EL (cell line): ENCODE measurements around the gene MED15.

Experiments
- DNase-seq: peaks from one replicate; pipeline ENCODE4 v3.0.0-alpha.2; 2016

MED15 gene

DNA sequence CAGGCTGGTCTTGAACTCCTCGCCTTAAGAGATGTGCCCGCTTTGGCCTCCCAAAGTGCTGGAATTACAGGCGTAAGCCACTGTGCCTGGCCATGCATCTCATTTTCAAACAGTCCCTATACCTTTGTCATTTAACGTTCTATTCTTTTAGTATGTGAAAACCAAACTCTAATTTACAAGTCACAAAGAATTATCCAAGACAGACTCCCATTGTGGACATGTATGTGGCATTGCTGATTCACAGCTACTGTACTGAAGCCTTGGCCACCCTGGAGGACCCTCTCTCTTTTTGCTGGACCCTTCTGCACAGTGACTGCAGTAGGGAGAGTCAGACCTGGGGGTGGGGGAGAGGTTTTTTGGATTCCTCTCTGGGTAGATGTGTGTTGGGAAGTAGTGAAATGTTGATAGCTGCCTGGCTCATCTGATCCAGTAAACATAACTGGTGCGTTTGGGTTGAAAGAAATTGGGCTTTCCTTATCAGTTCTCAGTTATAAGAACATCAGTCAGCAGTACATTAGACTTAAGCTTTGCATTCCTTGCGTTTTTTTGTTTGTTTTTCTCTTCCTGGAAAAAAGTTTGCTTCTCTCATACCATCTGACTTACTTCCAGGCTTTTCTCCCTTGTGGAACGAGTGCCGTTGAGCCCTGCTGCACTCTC lies 65.9 kb downstream of the MED15 start:
- DNase-seq, result no peak

GRCh38 chr22:20573833-20574615 lies 66.6 kb downstream of the MED15 start:
- DNase-seq, result no peak

DNA sequence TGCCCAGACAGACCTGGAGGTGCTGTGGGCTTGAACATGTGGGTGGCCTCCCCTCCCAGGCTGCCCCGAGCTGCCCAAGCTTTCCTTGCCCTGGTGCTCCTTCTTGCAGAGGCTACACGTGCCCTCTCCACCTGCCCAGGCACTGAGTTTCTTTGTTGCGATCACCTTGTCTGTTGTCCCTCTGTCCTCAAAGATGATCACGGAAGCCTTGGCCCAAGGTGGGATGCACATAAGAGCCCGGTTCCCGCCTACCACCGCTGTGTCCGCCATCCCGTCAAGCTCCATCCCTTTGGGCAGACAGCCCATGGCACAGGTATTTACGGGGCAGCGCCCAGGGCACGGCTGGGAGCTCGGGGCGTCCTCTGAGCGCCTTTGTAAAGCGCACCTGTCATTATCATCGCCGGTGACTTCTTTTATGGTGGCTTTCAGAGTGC lies 67.5 kb downstream of the MED15 start:
- no peak for DNase-seq

DNA sequence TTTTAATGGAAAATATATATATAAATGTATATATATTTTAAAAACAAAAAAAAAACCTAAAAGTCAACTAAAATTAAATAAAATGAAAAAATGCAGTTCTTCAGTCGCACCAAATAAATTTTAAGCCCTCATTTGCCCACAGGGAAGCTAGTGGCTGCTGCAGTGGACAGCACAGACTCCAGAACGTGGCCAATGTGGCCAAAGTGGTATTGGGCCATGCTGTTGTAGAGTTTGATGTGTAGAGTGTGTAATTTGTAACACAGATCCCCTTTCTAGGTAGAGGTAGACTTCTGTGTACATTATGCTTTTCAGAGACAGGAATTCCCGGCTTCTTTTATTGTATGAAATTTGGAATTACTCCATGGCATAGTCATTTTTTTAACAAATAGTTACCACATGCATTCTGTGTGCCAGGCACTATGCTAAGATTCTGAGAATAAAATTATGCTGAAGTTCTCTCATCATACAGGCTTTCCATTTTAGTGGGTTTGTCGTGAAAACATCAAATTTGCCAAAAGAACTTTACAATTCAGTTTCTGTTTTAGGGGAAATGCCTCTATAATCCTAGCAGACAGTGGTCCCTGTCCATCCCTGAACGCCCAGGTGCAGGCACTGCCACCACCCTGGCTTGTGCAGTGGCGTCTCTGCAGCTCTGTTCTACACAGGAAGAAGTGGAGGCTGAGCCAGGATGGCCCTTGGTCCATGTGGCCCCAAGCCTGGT lies 68.5 kb downstream of the MED15 start:
- no peak for DNase-seq

- no peak for DNase-seq
These were observed 69.0 kb downstream of the MED15 start for GRCh38 chr22:20576445-20576816.

- DNase-seq, result no peak
These were observed 69.6 kb downstream of the MED15 start for GRCh38 chr22:20577045-20577444.

DNA sequence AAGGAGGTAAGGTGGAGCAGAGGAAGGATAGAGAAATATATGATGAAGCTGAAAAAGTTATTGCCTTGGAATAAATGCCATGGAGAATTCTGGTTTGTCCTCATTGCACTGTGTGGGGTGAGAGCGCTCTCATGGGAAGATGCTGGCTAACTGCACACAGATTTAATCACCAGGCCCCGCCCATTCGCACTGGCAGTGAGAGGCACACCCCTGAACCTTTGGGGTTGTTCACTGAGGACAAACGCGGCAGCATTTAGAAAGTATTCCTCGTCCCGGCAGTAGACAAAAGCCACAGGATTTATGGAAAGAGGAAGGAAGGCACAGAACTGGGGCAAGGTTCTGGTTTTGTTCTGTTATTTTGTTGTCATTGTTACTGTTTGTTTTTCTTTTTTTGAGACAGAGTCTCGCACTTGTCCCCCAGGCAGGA lies 70.2 kb downstream of the MED15 start:
- no peak for DNase-seq

GRCh38 chr22:20578192-20578591 lies 70.8 kb downstream of the MED15 start:
- no peak for DNase-seq

DNA sequence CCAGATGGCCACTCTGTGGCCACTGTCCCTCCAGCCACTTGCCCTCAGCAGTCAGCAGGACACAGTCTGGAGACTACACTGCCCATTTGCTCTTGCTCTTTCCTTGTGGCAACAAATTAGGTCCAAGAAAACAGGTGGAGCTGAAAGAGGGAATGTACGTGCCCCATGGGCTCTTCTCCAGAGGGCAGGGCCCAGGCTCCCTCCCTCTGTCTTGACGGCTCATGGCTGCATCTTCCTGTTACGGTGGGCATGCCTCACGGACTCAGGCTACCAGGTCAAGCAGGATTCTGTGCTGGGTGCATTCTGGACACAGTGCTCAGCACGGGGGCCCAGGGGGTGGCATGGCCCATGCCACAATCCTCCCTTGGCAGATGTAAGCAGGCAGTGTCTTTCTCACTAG lies 71.3 kb downstream of the MED15 start:
- DNase-seq, result no peak

DNA sequence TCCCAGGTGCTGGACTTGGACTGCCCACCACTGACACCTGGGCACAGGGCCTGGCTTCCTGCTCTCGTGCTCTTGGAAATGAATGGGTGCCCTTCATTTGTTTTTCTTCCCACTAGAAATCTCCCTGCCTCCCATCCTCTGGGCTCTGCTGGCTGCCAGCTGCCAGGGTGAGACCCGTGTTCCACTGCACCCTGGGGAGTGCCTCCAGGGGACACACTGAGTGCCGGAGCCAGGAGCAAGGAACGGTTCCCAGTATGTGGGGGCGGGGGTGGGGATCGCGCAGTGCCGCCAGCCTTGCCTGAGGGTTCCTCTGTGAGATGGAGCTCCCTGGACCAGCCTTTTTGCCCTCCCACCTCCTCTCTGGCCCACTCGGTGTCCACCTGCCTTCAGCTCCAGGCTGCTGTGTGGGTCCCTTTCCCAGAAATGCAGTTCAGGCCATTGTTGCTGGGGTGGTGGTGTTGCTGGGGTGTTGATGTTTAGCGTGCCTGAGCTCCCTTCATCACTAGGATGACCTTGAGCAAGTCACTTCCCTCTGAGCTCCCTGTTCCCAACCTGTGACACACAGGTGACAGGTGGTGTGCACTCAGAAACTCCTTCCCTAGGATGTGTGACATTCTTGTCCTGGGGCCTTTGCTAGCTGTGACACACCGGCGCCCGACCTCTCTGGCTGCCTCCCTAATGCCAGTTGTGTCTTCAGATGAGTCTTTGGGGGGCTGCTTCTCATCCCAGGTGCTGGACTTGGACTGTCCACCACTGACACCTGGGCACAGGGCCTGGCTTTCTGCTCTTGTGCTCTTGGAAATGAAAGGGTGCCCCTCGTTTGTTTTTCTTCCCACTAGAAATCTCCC lies 72.1 kb downstream of the MED15 start:
- DNase-seq, result no peak

DNA sequence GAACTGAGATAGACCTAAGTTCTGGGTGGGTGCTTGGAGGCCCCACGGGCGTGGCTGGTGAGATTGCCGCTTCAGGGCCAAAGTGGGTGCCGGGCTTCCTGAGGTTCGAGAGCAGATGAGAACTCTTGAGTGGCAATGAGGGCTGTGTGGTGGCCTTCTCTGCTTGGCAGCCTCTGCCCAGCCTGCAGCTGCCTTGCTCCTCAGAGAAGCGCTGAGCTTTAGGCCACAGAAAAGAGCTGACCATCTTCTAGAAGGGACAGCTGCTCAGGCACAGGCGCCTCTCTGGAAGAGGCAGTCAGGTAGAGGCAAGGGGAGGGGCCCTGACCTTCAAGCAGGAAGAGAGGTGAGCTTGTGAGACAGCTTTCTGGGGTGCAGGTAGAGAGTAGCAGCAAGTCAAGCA lies 72.8 kb downstream of the MED15 start:
- no peak for DNase-seq

GRCh38 chr22:20580611-20581502 lies 73.4 kb downstream of the MED15 start:
- DNase-seq, result no peak

DNA sequence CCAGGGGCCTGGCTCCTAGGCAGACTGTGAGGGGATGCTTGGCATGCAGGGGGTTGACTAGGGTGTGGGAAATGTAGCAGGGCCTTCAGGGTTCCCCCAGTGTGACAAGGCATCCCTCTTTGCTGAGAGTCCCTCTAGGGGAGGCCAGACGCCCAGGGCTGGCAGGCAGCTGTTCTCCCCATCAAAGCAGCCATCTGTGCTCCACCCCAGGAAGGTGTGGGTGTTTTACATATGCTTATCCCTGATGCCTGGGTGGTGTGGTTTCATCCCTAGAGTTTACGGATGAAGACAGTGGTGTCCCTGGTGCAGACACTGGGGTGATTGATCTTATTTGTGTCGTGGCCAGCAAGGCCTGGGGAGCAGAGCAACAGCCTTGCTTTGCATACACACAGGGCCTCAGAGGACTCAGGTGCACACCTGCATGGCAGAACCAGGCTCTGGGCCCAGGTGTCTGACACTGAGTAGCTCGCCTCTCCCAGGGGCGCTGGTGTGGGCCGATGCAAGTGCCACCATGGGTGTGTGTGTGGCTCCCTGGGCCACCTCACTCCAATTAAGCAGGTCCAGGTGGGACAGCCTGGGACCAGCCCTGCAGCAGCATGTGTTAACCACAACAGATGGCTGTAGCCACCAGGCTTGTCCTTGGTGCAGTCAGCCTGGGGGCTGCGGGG lies 74.2 kb downstream of the MED15 start:
- no peak for DNase-seq

- DNase-seq, result no peak
These were observed 74.7 kb downstream of the MED15 start for GRCh38 chr22:20582171-20582511.

DNA sequence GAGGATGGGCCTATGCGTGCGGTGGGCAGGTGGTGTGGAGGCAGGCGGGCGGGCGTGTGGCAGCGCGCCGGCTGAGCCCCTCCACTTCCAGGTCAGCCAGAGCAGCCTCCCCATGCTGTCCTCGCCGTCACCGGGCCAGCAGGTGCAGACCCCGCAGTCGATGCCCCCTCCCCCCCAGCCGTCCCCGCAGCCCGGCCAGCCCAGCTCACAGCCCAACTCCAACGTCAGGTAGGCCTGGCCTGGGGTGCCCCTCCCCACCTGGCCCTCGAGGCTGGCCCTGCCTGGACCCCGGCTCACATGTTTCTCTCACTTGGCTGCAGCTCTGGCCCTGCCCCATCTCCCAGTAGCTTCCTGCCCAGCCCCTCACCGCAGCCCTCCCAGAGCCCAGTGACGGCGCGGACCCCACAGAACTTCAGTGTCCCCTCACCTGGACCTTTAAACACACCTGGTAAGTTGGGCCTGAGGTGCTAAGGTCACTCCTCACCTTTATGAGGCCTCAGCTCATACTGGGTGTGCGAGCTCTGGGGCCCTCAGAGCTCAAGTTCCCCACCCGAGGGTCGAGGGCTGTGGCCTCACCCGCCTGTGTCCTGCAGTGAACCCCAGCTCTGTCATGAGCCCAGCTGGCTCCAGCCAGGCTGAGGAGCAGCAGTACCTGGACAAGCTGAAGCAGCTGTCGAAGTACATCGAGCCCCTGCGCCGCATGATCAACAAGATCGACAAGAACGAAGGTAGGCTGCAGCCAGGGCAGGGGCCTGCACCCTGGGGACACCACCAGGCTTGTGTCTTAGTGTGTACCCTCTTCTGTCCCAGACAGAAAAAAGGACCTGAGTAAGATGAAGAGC lies 75.3 kb downstream of the MED15 start:
- DNase-seq, result no peak

DNA sequence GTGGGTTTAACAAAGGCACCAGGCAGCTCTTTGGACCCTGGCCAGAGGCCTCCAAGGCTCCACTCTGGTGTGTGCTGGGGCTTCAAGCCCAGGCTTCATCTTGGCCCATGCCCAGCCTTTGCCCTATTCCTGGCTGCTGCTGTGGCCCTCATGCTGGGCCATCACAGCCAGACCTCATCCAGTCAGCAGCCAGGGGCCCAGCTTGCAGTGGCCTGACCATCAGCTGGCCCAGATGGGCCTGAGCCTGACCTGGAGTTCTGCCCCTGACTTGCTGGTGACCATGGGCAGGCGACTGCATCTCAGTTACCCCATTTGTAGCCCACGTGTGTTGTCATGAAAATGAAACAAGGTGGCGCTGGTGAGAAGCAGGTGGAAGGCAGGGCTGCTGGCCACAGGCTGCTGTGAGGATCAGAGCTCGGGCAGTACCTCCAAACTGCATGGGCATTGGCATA lies 76.1 kb downstream of the MED15 start:
- DNase-seq, result no peak

- DNase-seq, result no peak
These were observed 76.8 kb downstream of the MED15 start for GRCh38 chr22:20584029-20584871.

- no peak for DNase-seq
These were observed 77.6 kb downstream of the MED15 start for GRCh38 chr22:20584872-20585638.
